ENCODE results near the gene DPCD.

GRCh38 chr10:101585841-101586240 lies 2.3 kb upstream of the DPCD start:
- TF ChIP-seq POLR2AphosphoS5 (IDR thresholded peaks at IDR 0.05) = no peak
- TF ChIP-seq CTCF (IDR thresholded peaks at IDR 0.05) = no peak

Data from breast epithelium (tissue), 3 donors.